B cell (primary cell): Measurements from ENCODE around the gene NTN3. TPM values are rescaled to one million over a fixed set of nuclear protein-coding genes. Genes with fewer than 3 reads are reported as not detected.

ENCODE experiments used
- ATAC-seq: fragments of 200-7000 bp; cut with Tn5 transposase; one replicate; pipeline ENCODE4 v1.10.0; 2021; ENCODE audit warnings: low read depth, mild to moderate bottlenecking, moderate number of reproducible peaks, moderate library complexity
- CTCF ChIA-PET: fragments of 350-600 bp; sonication (Branson Sonifier 250); formaldehyde crosslinking; loops from one replicate; lab custom pipeline; 2021; ENCODE audit warnings: antibody characterized with exemption, inconsistent platforms; lab: Charles Lee
- POLR2A ChIA-PET: fragments of 350-600 bp; sonication (Branson Sonifier 250); formaldehyde crosslinking; loops from one replicate; lab custom pipeline; 2021; ENCODE audit warnings: antibody characterized with exemption; lab: Charles Lee
- DNase-seq: peaks from one replicate; pipeline ENCODE4 v3.0.0; 2013
- H2AFZ ChIP-seq: 2 replicates; pipeline ENCODE4 v1.6.1; 2012; ENCODE audit warnings: mild to moderate bottlenecking, low read depth, low read length; ENCODE audit not compliant: insufficient read depth, poor library complexity, severe bottlenecking
- H3K27ac ChIP-seq, 2 donors: 1 replicate in 1 of 2; 2 replicates in 1 of 2; pipeline ENCODE4 v1.5.1; 2012 to 2013; ENCODE audit warnings: low read length in 2 of 2, mild to moderate bottlenecking in 2 of 2, moderate library complexity in 1 of 2
- H3K27me3 ChIP-seq, 4 experiments: fragments of 200-600 bp in 1 of 4; sonication (generic) in 1 of 4; replicated peaks in 1 of 4; 1 replicate in 2 of 4; 2 replicates in 2 of 4; pipeline versions ENCODE4 v1.6.1 to v1.7.0; 2013 to 2016; ENCODE audit warnings: low read length in 3 of 4, mild to moderate bottlenecking in 2 of 4, mixed read lengths in 1 of 4, moderate library complexity in 1 of 4; ENCODE audit not compliant: insufficient read depth in 4 of 4, control insufficient read depth in 3 of 4; ENCODE audit errors: control extremely low read depth in 1 of 4
- H3K36me3 ChIP-seq, 2 experiments: replicated peaks in 1 of 2; 1 replicate in 1 of 2; 2 replicates in 1 of 2; pipeline versions ENCODE4 v1.6.1 to v1.7.1; 2013; ENCODE audit warnings: low read length in 1 of 2; ENCODE audit not compliant: insufficient read depth in 2 of 2, control insufficient read depth in 1 of 2; ENCODE audit errors: control extremely low read depth in 1 of 2, extremely low read depth in 1 of 2
- H3K4me1 ChIP-seq, 2 donors: fragments of 200-600 bp in 1 of 2; sonication (generic) in 1 of 2; 1 replicate in 1 of 2; 2 replicates in 1 of 2; pipeline versions ENCODE4 v1.5.1 to v1.6.1; 2013 to 2017; ENCODE audit warnings: low read length in 2 of 2; ENCODE audit not compliant: control insufficient read depth in 2 of 2, insufficient read depth in 2 of 2
- H3K4me2 ChIP-seq: replicated peaks from 2 replicates; pipeline ENCODE3; 2012; ENCODE audit warnings: mild to moderate bottlenecking, low read depth, low read length; ENCODE audit not compliant: poor library complexity, severe bottlenecking
- H3K4me3 ChIP-seq, 5 experiments: fragments of 200-600 bp in 1 of 5; sonication (generic) in 1 of 5; 1 replicate in 3 of 5; 2 replicates in 2 of 5; pipeline versions ENCODE4 v1.5.1 to v1.7.0; 2011 to 2016; ENCODE audit warnings: low read length in 4 of 5, mild to moderate bottlenecking in 4 of 5, low read depth in 2 of 5, control low read depth in 1 of 5, moderate library complexity in 1 of 5; ENCODE audit not compliant: insufficient read depth in 1 of 5; ENCODE audit errors: control extremely low read depth in 1 of 5, extremely low read depth in 1 of 5
- H3K79me2 ChIP-seq: fragments of 200-600 bp; sonication (generic); one replicate; pipeline ENCODE4 v1.6.0; 2016; ENCODE audit warnings: low read length; ENCODE audit not compliant: control insufficient read depth, insufficient read depth
- H3K9ac ChIP-seq: fragments of 200-600 bp; sonication (generic); 2 replicates; pipeline ENCODE4 v1.6.1; 2017; ENCODE audit warnings: mild to moderate bottlenecking, low read length, moderate library complexity
- H3K9me3 ChIP-seq, 3 donors: one replicate each; pipeline versions ENCODE4 v1.6.1 to v1.7.1; 2013; ENCODE audit warnings: low read length in 2 of 3; ENCODE audit not compliant: control insufficient read depth in 2 of 3, insufficient read depth in 1 of 3; ENCODE audit errors: control extremely low read depth in 1 of 3
- H4K20me1 ChIP-seq: 2 replicates; pipeline ENCODE4 v1.6.0; 2012; ENCODE audit warnings: mild to moderate bottlenecking, low read length; ENCODE audit not compliant: insufficient read depth, control insufficient read depth, poor library complexity, severe bottlenecking
- H3K27ac Mint-ChIP-seq: one replicate; pipeline ENCODE4 v1.8.0; 2021; ENCODE audit warnings: mixed read lengths
- H3K27me3 Mint-ChIP-seq: one replicate; pipeline ENCODE4 v1.8.0; 2021; ENCODE audit warnings: mixed read lengths
- H3K4me1 Mint-ChIP-seq: one replicate; pipeline ENCODE4 v1.8.0; 2021; ENCODE audit warnings: mixed read lengths
- H3K4me3 Mint-ChIP-seq: one replicate; pipeline ENCODE4 v1.8.0; 2021; ENCODE audit warnings: mixed read lengths
- H3K9me3 Mint-ChIP-seq: one replicate; pipeline ENCODE4 v1.8.0; 2022; ENCODE audit warnings: mixed read lengths; ENCODE audit not compliant: insufficient read depth
- EZH2 ChIP-seq: IDR thresholded peaks from 2 replicates; pipeline ENCODE4 v1.6.1; 2012; ENCODE audit warnings: borderline replicate concordance, low read depth, mild to moderate bottlenecking, moderate library complexity, low read length; ENCODE audit not compliant: insufficient read depth, poor library complexity, severe bottlenecking
- WGBS: methylation state at CpG from one replicate; pipeline ENCODE4 v1.1.5; 2013; ENCODE audit warnings: missing lambda C conversion rate; ENCODE audit not compliant: insufficient coverage; 5-methylcytosine and 5-hydroxymethylcytosine counted together
- intact Hi-C: fragments of 100-400 bp; cut with micrococcal nuclease; formaldehyde crosslinking; loops from one replicate; pipeline ENCODE4 v1.10.0; 2022
- polyA plus RNA-seq: library from polyadenylated mRNA; depleted of rRNA; stranded (reverse); fragments of >200 nt; gene quantifications from 2 replicates; pipeline ENCODE4 v1.2.3, GENCODE V29; 2012
- total RNA-seq, 2 donors: library from RNA; stranded (reverse); fragments of 120-200 nt in 1 of 2; gene quantifications; 1 replicate in 1 of 2; 2 replicates in 1 of 2; pipeline versions ENCODE4 v1.2.3 to v1.2.4, GENCODE V29; 2013 to 2022
- TF ChIP-seq, protein P1 (sequence below): fragments of 200-600 bp; IDR thresholded peaks from one replicate; pipeline ENCODE4 v1.8.0; 2022; ENCODE audit warnings: antibody characterized with exemption, mild to moderate bottlenecking

The NTN3 gene
- total and polyA plus RNA-seq, 2 donors (not counting 1 experiment from before 2014, with no cell fraction given) = not detected

- Histone ChIP-seq H3K27me3 (peaks cover 0 to 23% (median 16%) of the 10 kb centered on the region in 4 experiments), H3K4me1 (peaks cover 35 to 36% of the 10 kb centered on the region in 2 donors), H3K9ac (peak overlapping the region; percentile 73), H3K79me2 (peaks cover 52% of the 10 kb centered on the region), H3K4me3 (peak overlapping the region in 4 of 5 experiments; percentile 29 to 77 (median 70)), H2AFZ (peak overlapping the region; percentile 89), H4K20me1 (peaks cover 34% of the 10 kb centered on the region), H3K9me3 (no peaks in the 10 kb centered on the region), H3K4me2 (peak overlapping the region; percentile 100), H3K36me3 (no peaks in the 10 kb centered on the region), H3K27ac (no peak overlapping the region)
- TF ChIP-seq EZH2 = no peak
- TF ChIP-seq, protein P1, sequence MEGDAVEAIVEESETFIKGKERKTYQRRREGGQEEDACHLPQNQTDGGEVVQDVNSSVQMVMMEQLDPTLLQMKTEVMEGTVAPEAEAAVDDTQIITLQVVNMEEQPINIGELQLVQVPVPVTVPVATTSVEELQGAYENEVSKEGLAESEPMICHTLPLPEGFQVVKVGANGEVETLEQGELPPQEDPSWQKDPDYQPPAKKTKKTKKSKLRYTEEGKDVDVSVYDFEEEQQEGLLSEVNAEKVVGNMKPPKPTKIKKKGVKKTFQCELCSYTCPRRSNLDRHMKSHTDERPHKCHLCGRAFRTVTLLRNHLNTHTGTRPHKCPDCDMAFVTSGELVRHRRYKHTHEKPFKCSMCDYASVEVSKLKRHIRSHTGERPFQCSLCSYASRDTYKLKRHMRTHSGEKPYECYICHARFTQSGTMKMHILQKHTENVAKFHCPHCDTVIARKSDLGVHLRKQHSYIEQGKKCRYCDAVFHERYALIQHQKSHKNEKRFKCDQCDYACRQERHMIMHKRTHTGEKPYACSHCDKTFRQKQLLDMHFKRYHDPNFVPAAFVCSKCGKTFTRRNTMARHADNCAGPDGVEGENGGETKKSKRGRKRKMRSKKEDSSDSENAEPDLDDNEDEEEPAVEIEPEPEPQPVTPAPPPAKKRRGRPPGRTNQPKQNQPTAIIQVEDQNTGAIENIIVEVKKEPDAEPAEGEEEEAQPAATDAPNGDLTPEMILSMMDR = no peak
- DNase-seq (peak; percentile 45), ATAC-seq (peak; percentile 19)
- CTCF ChIA-PET = interaction anchor here (0.7 to 3.2 kb wide), 3 partner anchors 26 to 596 kb away, joined by 4 to 13 read pairs (median 5); partner anchors contain the start of gene CCNF
- peak overlapping the region; percentile 32 for H3K27ac Mint-ChIP-seq
- peaks cover 7% of the 10 kb centered on the region for H3K27me3 Mint-ChIP-seq
- peaks cover 21% of the 10 kb centered on the region for H3K4me1 Mint-ChIP-seq
- 16% methylated on average over 55 of the region's 55 CpGs for WGBS
- H3K4me3 Mint-ChIP-seq = peak overlapping the region; percentile 72
- no peaks in the 10 kb centered on the region for H3K9me3 Mint-ChIP-seq
- intact Hi-C loops = loop anchor here (1.0 kb wide), 1 partner anchor 12 kb away; no protein-coding TSS in a partner anchor
- POLR2A ChIA-PET = interaction anchor here (0.6 to 1.1 kb wide), 5 partner anchors 12 to 303 kb away, joined by 3 to 6 read pairs (median 4); partner anchors contain the start of genes AMDHD2 and TEDC2
These were observed 4.6 kb downstream of the NTN3 start for GRCh38 chr16:2475413-2476344.
